GM11168 (cell line): ENCODE data around the gene CXCR5.

Experiments used
- in situ Hi-C: fragments of 300-500 bp; cut with MboI; formaldehyde crosslinking; loops from one replicate; pipeline ENCODE4 v1.12.0; 2022; ENCODE audit warnings: low sequenced_read_pairs; ENCODE audit not compliant: unreplicated experiment

The CXCR5 gene

GRCh38 chr11:118897721-118898310 is 14.1 kb downstream of the CXCR5 start:
- in situ Hi-C loops, result no loop called here

- in situ Hi-C loops, result no loop called here
These were observed 15.0 kb downstream of the CXCR5 start for GRCh38 chr11:118898400-118899295.

- in situ Hi-C loops, result no loop called here
These were observed 15.6 kb downstream of the CXCR5 start for GRCh38 chr11:118899296-118899688.

- in situ Hi-C loops, result no loop called here
These were observed 16.1 kb downstream of the CXCR5 start for GRCh38 chr11:118899706-118900360.

GRCh38 chr11:118900535-118901384 is 17.1 kb downstream of the CXCR5 start:
- in situ Hi-C loops, result no loop called here

- in situ Hi-C loops, result no loop called here
These were observed 18.0 kb downstream of the CXCR5 start for GRCh38 chr11:118901494-118902335.

- in situ Hi-C loops, result no loop called here
These were observed 18.9 kb downstream of the CXCR5 start for GRCh38 chr11:118902336-118903203.

GRCh38 chr11:118903204-118904015 is 19.7 kb downstream of the CXCR5 start:
- in situ Hi-C loops, result no loop called here

- in situ Hi-C loops, result no loop called here
These were observed 23.7 kb downstream of the CXCR5 start for GRCh38 chr11:118907051-118908042.

GRCh38 chr11:118908264-118908663 is 24.6 kb downstream of the CXCR5 start:
- in situ Hi-C loops, result no loop called here

GRCh38 chr11:118908901-118909618 is 25.4 kb downstream of the CXCR5 start:
- in situ Hi-C loops, result no loop called here

GRCh38 chr11:118909619-118910308 is 26.1 kb downstream of the CXCR5 start:
- in situ Hi-C loops, result no loop called here

GRCh38 chr11:118910309-118911112 is 26.8 kb downstream of the CXCR5 start:
- in situ Hi-C loops, result no loop called here

GRCh38 chr11:118911113-118911879 is 27.6 kb downstream of the CXCR5 start:
- in situ Hi-C loops, result no loop called here
